H1 (cell line): ENCODE results near the gene RNU6-1. TPM values are rescaled to one million over a fixed set of nuclear protein-coding genes. Genes with fewer than 3 reads are reported as not detected.

Source experiments
- BRCA1 ChIP-seq: IDR thresholded peaks from 2 replicates; pipeline ENCODE4 v1.6.1; 2012; ENCODE audit warnings: low read depth, low read length, improper control_type of control experiment
- JUN ChIP-seq: IDR thresholded peaks from 2 replicates; pipeline ENCODE4 v1.6.1; 2011; ENCODE audit warnings: low read depth, mild to moderate bottlenecking, improper control_type of control experiment, low read length
- polyA plus RNA-seq, 7 experiments: library from polyadenylated mRNA; depleted of rRNA in 3 of 7; stranded (reverse) in 5 of 7; unstranded in 2 of 7; fragments of >200 nt in 5 of 7; fragments of 200-250 nt in 2 of 7; gene quantifications; 1 replicate in 5 of 7; 2 replicates in 1 of 7; 4 replicates in 1 of 7; pipeline versions ENCODE4 v1.2.1 to v1.2.3, GENCODE V29; 2011 to 2013; ENCODE audit warnings: missing spikeins in 2 of 7, mixed read lengths in 2 of 7
- total RNA-seq: library from RNA; stranded (reverse); fragmentation: NEBNext Ultra II Directional; extraction: Animal tissue kit (Norgen Biotek cat#: 25700); gene quantifications from 2 replicates; pipeline ENCODE4 v1.2.1, GENCODE V29; 2021

RNU6-1 gene
- total and polyA plus RNA-seq, 2 of the 8 experiments (the other 6 are each of a cell fraction or from before 2014, with no cell fraction given), result not detected

GRCh38 chr15:67882487-67883233, 42.8 kb upstream of the RNU6-1 start (continued):
- no peak for TF ChIP-seq JUN
- no peak for TF ChIP-seq BRCA1
